K562 (cell line): ENCODE data around the gene STARD8. TPM values are rescaled to one million over a fixed set of nuclear protein-coding genes. Genes with fewer than 3 reads are reported as not detected.
A peak's percentile ranks its signal among the peaks of the same experiment; 100 is the strongest.

Source experiments
- ATAC-seq: fragments of 200-7000 bp; cut with Tn5 transposase; 3 replicates; pipeline ENCODE4 v1.9.1; 2020; ENCODE audit warnings: moderate library complexity
- BruUV-seq: library from RNA; stranded (reverse); fragments of 400-500 nt; replicated peaks from 2 replicates; lab custom pipeline; 2021; lab: Mats Ljungman, UMichigan
- CTCF ChIA-PET: fragments of 300-600 bp; formaldehyde crosslinking; extraction: SDS; loops from one replicate; lab custom pipeline; 2021; ENCODE audit warnings: low intra/inter-chr PET ratio; lab: Yijun Ruan, JAX
- POLR2A ChIA-PET: fragments of 300-600, 350-650 bp; sonication (Branson Sonifier 250); formaldehyde crosslinking; extraction: SDS; loops from one replicate; lab custom pipeline; 2021; ENCODE audit warnings: antibody characterized with exemption, inconsistent platforms; lab: Yijun Ruan, JAX
- DNase-seq, 4 experiments: peaks; one replicate each; pipeline versions ENCODE4 v3.0.0 to v3.0.0-alpha.2; 2011 to 2018; ENCODE audit warnings: low spot score in 3 of 4, mixed read lengths in 3 of 4; ENCODE audit errors: extremely low read depth in 1 of 4
- FAIRE-seq: peaks from 2 replicates; lab custom pipeline; 2011; peaks lifted over from hg19 to GRCh38; lab: Jason Lieb, UNC
- H2AFZ ChIP-seq: 2 replicates; pipeline ENCODE4 v1.6.0; 2011; ENCODE audit warnings: low read depth, low read length, control low read depth, inconsistent platforms
- H3K27ac ChIP-seq: fragments of 200-600 bp; 3 replicates; pipeline ENCODE4 v1.8.0; 2011; ENCODE audit warnings: low read depth, mild to moderate bottlenecking, control low read depth, inconsistent platforms, low read length, moderate library complexity, mixed read lengths; ENCODE audit errors: extremely low read depth
- H3K27me3 ChIP-seq, 2 experiments: fragments of 300-600 bp in 1 of 2; 2 replicates in 1 of 2; 3 replicates in 1 of 2; pipeline versions ENCODE4 v1.6.0 to v1.8.0; 2011; ENCODE audit warnings: inconsistent platforms in 2 of 2, low read length in 2 of 2, mild to moderate bottlenecking in 1 of 2, mixed read lengths in 1 of 2, moderate library complexity in 1 of 2; ENCODE audit not compliant: control insufficient read depth in 2 of 2, insufficient read depth in 2 of 2
- H3K36me3 ChIP-seq: fragments of 300-600 bp; 3 replicates; pipeline ENCODE4 v1.8.0; 2011; ENCODE audit warnings: mild to moderate bottlenecking, low read length, inconsistent platforms; ENCODE audit not compliant: control insufficient read depth, insufficient read depth
- H3K4me1 ChIP-seq, 2 experiments: fragments of 200-600 bp in 1 of 2; replicated peaks in 1 of 2; 2 replicates in 1 of 2; 3 replicates in 1 of 2; pipeline versions ENCODE4 v1.5.1 to v1.8.0; 2011; ENCODE audit warnings: inconsistent platforms in 2 of 2, low read length in 2 of 2, mild to moderate bottlenecking in 1 of 2, mixed read lengths in 1 of 2, moderate library complexity in 1 of 2; ENCODE audit not compliant: control insufficient read depth in 2 of 2, insufficient read depth in 2 of 2
- H3K4me2 ChIP-seq: 2 replicates; pipeline ENCODE4 v1.6.1; 2011; ENCODE audit warnings: low read length, control low read depth, inconsistent platforms, mixed read lengths; ENCODE audit not compliant: insufficient read depth
- H3K4me3 ChIP-seq: fragments of 200-600 bp; sonication (generic), shearing (Covaris generic); 2 replicates; pipeline ENCODE4 v1.5.1; 2016; ENCODE audit warnings: control low read depth, inconsistent platforms
- H3K79me2 ChIP-seq: fragments of 200-600 bp; 3 replicates; pipeline ENCODE4 v1.8.0; 2011; ENCODE audit warnings: low read length, inconsistent platforms; ENCODE audit not compliant: control insufficient read depth, insufficient read depth
- H3K9ac ChIP-seq, 2 experiments: 2 replicates each; pipeline versions ENCODE4 v1.6.0 to v1.6.1; 2011; ENCODE audit warnings: low read depth in 2 of 2, low read length in 2 of 2, control low read depth in 1 of 2, inconsistent platforms in 1 of 2, mild to moderate bottlenecking in 1 of 2, mixed read lengths in 1 of 2; ENCODE audit not compliant: insufficient read depth in 1 of 2
- H3K9me1 ChIP-seq: one replicate; pipeline ENCODE4 v1.6.0; 2011; ENCODE audit warnings: inconsistent platforms, mild to moderate bottlenecking, low read length, moderate library complexity; ENCODE audit not compliant: control insufficient read depth, insufficient read depth
- H3K9me3 ChIP-seq: replicated peaks from 2 replicates; pipeline ENCODE4 v1.5.1; 2011; ENCODE audit warnings: low read depth, low read length, inconsistent platforms; ENCODE audit not compliant: control insufficient read depth, insufficient read depth
- H4K20me1 ChIP-seq: replicated peaks from 2 replicates; pipeline ENCODE4 v1.6.1; 2011; ENCODE audit warnings: low read length, inconsistent platforms, mixed read lengths; ENCODE audit not compliant: control insufficient read depth, insufficient read depth
- BHLHE40 ChIP-seq: IDR thresholded peaks from 2 replicates; pipeline ENCODE4 v1.6.1; 2011; ENCODE audit warnings: low read length, improper control_type of control experiment
- DPF2 ChIP-seq: fragments of 450-650 bp; IDR thresholded peaks from 2 replicates; pipeline ENCODE4 v1.6.1; 2016
- GATAD2A ChIP-seq: fragments of 450-650 bp; IDR thresholded peaks from 2 replicates; pipeline ENCODE4 v1.6.1; 2017
- KAT7 ChIP-seq: sonication (generic); formaldehyde crosslinking; IDR thresholded peaks from 2 replicates; pipeline ENCODE4 v1.8.0; 2022; ENCODE audit warnings: missing genetic modification reagents, mild to moderate bottlenecking, borderline replicate concordance
- PHB2 ChIP-seq: fragments of 450-650 bp; IDR thresholded peaks from 2 replicates; pipeline ENCODE4 v1.6.1; 2017; ENCODE audit warnings: low read depth
- PTRF ChIP-seq: fragments of 450-650 bp; IDR thresholded peaks from 2 replicates; pipeline ENCODE4 v1.6.1; 2016; ENCODE audit warnings: mild to moderate bottlenecking, missing genetic modification characterization, missing compliant biosample characterization
- RBM15 ChIP-seq: fragments of 200-400 bp; formaldehyde crosslinking; IDR thresholded peaks from 2 replicates; pipeline ENCODE4 v1.6.1; 2018; ENCODE audit warnings: mild to moderate bottlenecking, low read length, moderate library complexity; ENCODE audit not compliant: insufficient read depth
- RNF2 ChIP-seq: sonication (generic); IDR thresholded peaks from 2 replicates; pipeline ENCODE4 v1.6.1; 2016
- SOX6 ChIP-seq: fragments of 450-650 bp; IDR thresholded peaks from 2 replicates; pipeline ENCODE4 v1.6.1; 2014; ENCODE audit warnings: mild to moderate bottlenecking
- TEAD2 ChIP-seq: fragments of 450-650 bp; IDR thresholded peaks from 2 replicates; pipeline ENCODE4 v1.6.1; 2016; ENCODE audit warnings: missing genetic modification characterization, control low read depth, missing compliant biosample characterization
- ZNF143 ChIP-seq: sonication (generic); formaldehyde crosslinking; IDR thresholded peaks from 2 replicates; pipeline ENCODE4 v1.9.0; 2022; ENCODE audit warnings: mild to moderate bottlenecking, missing genetic modification reagents
- ZNF324 ChIP-seq: fragments of 250-450 bp; sonication (Bioruptor Pico); IDR thresholded peaks from 2 replicates; pipeline ENCODE4 v1.4.0; 2020; ENCODE audit warnings: mild to moderate bottlenecking
- WGBS: fragments of 100-300 bp; shearing (Covaris generic); methylation state at CpG from one replicate; pipeline ENCODE4 v1.1.6; 2016; ENCODE audit warnings: low coverage, mixed read lengths; ENCODE audit not compliant: insufficient coverage; ENCODE audit errors: missing lambda C conversion rate; 5-methylcytosine and 5-hydroxymethylcytosine counted together
- in situ Hi-C: fragments of 300-500 bp; cut with MboI; formaldehyde crosslinking; loops from 4 replicates; pipeline ENCODE4 v1.15.0; 2018; ENCODE audit warnings: inconsistent platforms, mixed read lengths
- intact Hi-C: fragments of 100-400 bp; cut with micrococcal nuclease; formaldehyde crosslinking; loops from 2 replicates; pipeline ENCODE4 v1.14.2; 2022
- polyA plus RNA-seq, 8 experiments: library from polyadenylated mRNA; depleted of rRNA in 4 of 8; stranded (reverse) in 5 of 8; unstranded in 3 of 8; fragments of >200 nt; fragmentation: Nextera tagmentation in 2 of 8; fragmentation: Illumina TruSeq in 1 of 8; extraction: Ambion mirVana in 2 of 8; extraction: Trizol in 1 of 8; gene quantifications; 2 replicates each; pipeline versions ENCODE4 v1.2.1 to v1.2.3, GENCODE V29; 2011 to 2014; ENCODE audit warnings: inconsistent platforms in 1 of 8, missing spikeins in 1 of 8
- total RNA-seq, 7 experiments: library from RNA; depleted of rRNA in 6 of 7; stranded (reverse); fragments of >200 nt in 6 of 7; fragmentation: Illumina TruSeq in 2 of 7; extraction: Trizol in 2 of 7; gene quantifications; 2 replicates each; pipeline versions ENCODE4 v1.2.1 to v1.2.3, GENCODE V29; 2011 to 2021; ENCODE audit warnings: low replicate concordance in 1 of 7
- TF ChIP-seq, protein P1 (sequence below): fragments of 450-650 bp; IDR thresholded peaks from 2 replicates; pipeline ENCODE4 v1.6.1; 2016; ENCODE audit warnings: missing biosample characterization, missing genetic modification characterization
- TF ChIP-seq, protein P2 (sequence below), 2 experiments: fragments of 450-650 bp; IDR thresholded peaks; 2 replicates each; pipeline ENCODE4 v1.6.1; 2018; ENCODE audit warnings: mild to moderate bottlenecking in 2 of 2, low read depth in 1 of 2; ENCODE audit not compliant: partially characterized antibody in 2 of 2
- TF ChIP-seq, protein P3 (sequence below): conservative IDR thresholded peaks from 2 replicates; pipeline ENCODE4 v1.6.1; 2011; ENCODE audit warnings: low read depth, mild to moderate bottlenecking, low read length; ENCODE audit not compliant: control insufficient read depth

STARD8 gene
- total and polyA plus RNA-seq, 9 of the 15 experiments (the other 6 are each of a cell fraction or from before 2014, with no cell fraction given): 1.6 to 35.0 (median 15.9) TPM

DNA sequence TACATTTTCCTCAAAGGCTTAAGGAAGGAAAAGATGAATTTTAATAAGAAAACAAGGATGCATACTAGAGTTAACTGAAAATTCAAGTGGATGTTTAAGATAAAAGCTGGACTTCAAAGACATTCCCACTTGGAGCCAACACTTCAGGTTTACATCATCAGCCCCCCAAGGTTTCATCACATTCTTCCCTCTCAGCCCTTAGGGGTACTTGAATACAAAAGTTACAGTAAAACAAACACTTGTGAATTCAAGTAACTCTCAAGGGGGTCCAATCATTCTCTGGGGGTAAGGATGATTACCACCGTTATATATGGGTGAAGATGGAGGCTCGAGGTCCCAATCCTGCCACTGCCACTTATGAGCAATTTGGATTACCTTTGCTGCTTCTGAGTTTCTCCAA, 36.1 kb downstream of the STARD8 start:
- no TSS peak for BruUV-seq
- ChIA-PET CTCF (no interaction called here), POLR2A (interaction anchor here (1.5 kb wide), 1 partner anchor 15 kb away, joined by 4 read pairs; no protein-coding TSS in a partner anchor)
- Histone ChIP-seq H3K9ac (no peak overlapping the region), H4K20me1 (no peaks in the 10 kb centered on the region), H3K4me1 (peaks cover 17 to 21% of the 10 kb centered on the region in 2 experiments; a peak in 4 of 5 replicates), H3K79me2 (no peaks in the 10 kb centered on the region), H3K4me2 (peak overlapping the region; percentile 44; the same call in 1 of the 2 replicates), H2AFZ (no peak overlapping the region), H3K27me3 (no peaks in the 10 kb centered on the region; a peak in 1 of 5 replicates), H3K27ac (0 out of 3 replicates have a peak overlapping the region, but pooled peaks have one; percentile 80), H3K36me3 (no peaks in the 10 kb centered on the region; the same call in 2 of the 3 replicates), H3K9me3 (no peaks in the 10 kb centered on the region), H3K9me1 (no peaks in the 10 kb centered on the region), H3K4me3 (no peak overlapping the region)
- DNase-seq: no peak
- intact Hi-C loops: no loop called here
- in situ Hi-C loops: no loop called here
- TF ChIP-seq PTRF (tag) (no peak), RBM15 (no peak), ZNF143 (CRISPR knock-in tag) (no peak), DPF2 (no peak), BHLHE40 (no peak), RNF2 (no peak), PHB2 (no peak), TEAD2 (tag) (no peak), SOX6 (no peak), ZNF324 (no peak), KAT7 (CRISPR knock-in tag) (no peak), GATAD2A (no peak)
- TF ChIP-seq, protein P1, sequence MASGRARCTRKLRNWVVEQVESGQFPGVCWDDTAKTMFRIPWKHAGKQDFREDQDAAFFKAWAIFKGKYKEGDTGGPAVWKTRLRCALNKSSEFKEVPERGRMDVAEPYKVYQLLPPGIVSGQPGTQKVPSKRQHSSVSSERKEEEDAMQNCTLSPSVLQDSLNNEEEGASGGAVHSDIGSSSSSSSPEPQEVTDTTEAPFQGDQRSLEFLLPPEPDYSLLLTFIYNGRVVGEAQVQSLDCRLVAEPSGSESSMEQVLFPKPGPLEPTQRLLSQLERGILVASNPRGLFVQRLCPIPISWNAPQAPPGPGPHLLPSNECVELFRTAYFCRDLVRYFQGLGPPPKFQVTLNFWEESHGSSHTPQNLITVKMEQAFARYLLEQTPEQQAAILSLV (tag): no peak
- TF ChIP-seq, protein P2, sequence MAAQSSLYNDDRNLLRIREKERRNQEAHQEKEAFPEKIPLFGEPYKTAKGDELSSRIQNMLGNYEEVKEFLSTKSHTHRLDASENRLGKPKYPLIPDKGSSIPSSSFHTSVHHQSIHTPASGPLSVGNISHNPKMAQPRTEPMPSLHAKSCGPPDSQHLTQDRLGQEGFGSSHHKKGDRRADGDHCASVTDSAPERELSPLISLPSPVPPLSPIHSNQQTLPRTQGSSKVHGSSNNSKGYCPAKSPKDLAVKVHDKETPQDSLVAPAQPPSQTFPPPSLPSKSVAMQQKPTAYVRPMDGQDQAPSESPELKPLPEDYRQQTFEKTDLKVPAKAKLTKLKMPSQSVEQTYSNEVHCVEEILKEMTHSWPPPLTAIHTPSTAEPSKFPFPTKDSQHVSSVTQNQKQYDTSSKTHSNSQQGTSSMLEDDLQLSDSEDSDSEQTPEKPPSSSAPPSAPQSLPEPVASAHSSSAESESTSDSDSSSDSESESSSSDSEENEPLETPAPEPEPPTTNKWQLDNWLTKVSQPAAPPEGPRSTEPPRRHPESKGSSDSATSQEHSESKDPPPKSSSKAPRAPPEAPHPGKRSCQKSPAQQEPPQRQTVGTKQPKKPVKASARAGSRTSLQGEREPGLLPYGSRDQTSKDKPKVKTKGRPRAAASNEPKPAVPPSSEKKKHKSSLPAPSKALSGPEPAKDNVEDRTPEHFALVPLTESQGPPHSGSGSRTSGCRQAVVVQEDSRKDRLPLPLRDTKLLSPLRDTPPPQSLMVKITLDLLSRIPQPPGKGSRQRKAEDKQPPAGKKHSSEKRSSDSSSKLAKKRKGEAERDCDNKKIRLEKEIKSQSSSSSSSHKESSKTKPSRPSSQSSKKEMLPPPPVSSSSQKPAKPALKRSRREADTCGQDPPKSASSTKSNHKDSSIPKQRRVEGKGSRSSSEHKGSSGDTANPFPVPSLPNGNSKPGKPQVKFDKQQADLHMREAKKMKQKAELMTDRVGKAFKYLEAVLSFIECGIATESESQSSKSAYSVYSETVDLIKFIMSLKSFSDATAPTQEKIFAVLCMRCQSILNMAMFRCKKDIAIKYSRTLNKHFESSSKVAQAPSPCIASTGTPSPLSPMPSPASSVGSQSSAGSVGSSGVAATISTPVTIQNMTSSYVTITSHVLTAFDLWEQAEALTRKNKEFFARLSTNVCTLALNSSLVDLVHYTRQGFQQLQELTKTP (IDR thresholded peaks at IDR 0.05; ENCODE audit: low read depth in 1 of 2, partially characterized antibody in 2 of 2): no peak
- TF ChIP-seq, protein P3, sequence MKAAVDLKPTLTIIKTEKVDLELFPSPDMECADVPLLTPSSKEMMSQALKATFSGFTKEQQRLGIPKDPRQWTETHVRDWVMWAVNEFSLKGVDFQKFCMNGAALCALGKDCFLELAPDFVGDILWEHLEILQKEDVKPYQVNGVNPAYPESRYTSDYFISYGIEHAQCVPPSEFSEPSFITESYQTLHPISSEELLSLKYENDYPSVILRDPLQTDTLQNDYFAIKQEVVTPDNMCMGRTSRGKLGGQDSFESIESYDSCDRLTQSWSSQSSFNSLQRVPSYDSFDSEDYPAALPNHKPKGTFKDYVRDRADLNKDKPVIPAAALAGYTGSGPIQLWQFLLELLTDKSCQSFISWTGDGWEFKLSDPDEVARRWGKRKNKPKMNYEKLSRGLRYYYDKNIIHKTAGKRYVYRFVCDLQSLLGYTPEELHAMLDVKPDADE: no peak
- FAIRE-seq: no peak
- 23% methylated on average over 2 of the region's 2 CpGs for WGBS
- ATAC-seq: no peak
